NCI-H526 (cell line): Measurements from ENCODE around the gene BCAP29.

ENCODE experiments used
- DNase-seq, 2 experiments: peaks; one replicate each; lab custom pipeline; 2025; lab: John Stamatoyannopoulos, UW

BCAP29 gene

DNA sequence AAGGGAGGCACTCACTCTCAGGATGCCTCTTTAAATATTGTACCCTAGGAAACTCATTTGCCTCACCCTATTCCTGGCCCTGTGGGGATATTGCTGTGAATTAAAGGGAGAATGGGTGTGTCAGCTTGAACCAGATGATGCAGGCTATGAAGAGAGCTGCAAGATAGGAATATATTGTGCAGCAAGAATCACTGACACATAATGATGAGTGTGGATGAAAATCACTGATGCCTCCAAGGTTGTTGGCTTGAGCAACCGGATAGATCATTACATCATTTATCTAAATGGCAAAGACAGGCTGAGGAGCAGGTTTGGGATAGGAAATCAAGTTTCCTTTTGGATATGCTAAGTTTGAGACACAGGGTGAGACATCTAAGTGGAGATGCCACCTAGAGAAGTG lies 86.7 kb downstream of the BCAP29 start:
- DNase-seq, result no peak

DNA sequence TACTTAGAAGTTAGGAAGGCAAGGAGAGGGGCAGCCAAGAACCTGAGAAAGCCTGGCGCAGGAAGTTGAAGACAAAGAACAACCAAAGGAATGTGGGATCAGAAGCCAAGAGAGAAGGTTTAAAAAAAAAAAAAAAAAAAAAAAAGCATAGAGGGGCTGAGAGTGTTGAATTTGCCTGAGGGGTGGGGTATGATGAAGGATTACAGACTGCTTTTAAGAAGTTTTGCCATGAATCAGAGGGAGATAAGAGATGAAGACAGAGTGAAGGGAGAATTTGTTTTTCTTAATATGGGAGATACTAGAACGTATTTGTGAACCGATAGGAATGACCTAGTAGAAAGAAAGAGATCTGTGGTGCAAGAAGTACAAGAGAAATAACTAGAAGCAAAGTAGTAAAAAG lies 87.3 kb downstream of the BCAP29 start:
- no peak for DNase-seq

DNA sequence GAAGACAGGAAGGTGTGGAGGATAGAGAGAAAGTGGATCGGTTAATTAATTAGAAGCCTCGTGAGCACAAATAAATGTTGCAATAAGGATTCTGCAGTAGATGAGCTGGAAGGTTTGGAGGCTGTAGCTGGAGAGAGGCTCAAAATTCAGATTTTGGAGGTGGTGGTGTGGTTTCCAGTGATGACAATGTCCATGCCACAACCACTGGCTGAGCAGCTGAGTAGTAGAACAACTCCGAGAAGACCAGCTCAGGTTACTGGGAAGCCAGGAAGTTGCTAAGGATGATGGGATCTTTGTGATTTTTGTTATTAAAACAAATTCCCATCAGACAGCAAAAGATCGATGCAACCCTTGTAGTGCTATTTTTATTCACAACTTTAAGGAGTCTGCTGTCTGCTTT lies 88.2 kb downstream of the BCAP29 start:
- no peak for DNase-seq
